H9 (cell line): ENCODE data around the gene UMAD1. TPM values are rescaled to one million over a fixed set of nuclear protein-coding genes. Genes with fewer than 3 reads are reported as not detected.

Experiments
- DNase-seq: peaks from one replicate; pipeline ENCODE4 v3.0.0-alpha.2; 2017
- H2AFZ ChIP-seq: one replicate; pipeline ENCODE4 v1.6.1; 2013; ENCODE audit warnings: mild to moderate bottlenecking, low read length, control low read depth, moderate library complexity
- H2AK5ac ChIP-seq: 2 replicates; pipeline ENCODE4 v1.6.1; 2013; ENCODE audit warnings: low read length, control low read depth, mixed read lengths; ENCODE audit not compliant: insufficient read length
- H2BK120ac ChIP-seq: one replicate; pipeline ENCODE4 v1.6.1; 2013; ENCODE audit warnings: low read depth, mild to moderate bottlenecking, low read length, control low read depth, inconsistent platforms; ENCODE audit not compliant: poor library complexity, severe bottlenecking
- H2BK12ac ChIP-seq: 2 replicates; pipeline ENCODE4 v1.6.1; 2013; ENCODE audit warnings: low read length, control low read depth, mixed read lengths, low read depth; ENCODE audit not compliant: insufficient read length
- H2BK15ac ChIP-seq: 2 replicates; pipeline ENCODE4 v1.6.1; 2013; ENCODE audit warnings: low read depth, low read length, control low read depth
- H2BK20ac ChIP-seq: one replicate; pipeline ENCODE4 v1.6.1; 2013; ENCODE audit warnings: low read depth, mild to moderate bottlenecking, low read length, control low read depth, inconsistent platforms; ENCODE audit not compliant: poor library complexity, severe bottlenecking
- H2BK5ac ChIP-seq: 2 replicates; pipeline ENCODE4 v1.6.1; 2013; ENCODE audit warnings: low read length, control low read depth, mixed read lengths; ENCODE audit not compliant: insufficient read length
- H3K14ac ChIP-seq: 2 replicates; pipeline ENCODE4 v1.6.1; 2013; ENCODE audit warnings: low read length, control low read depth; ENCODE audit not compliant: insufficient read depth
- H3K18ac ChIP-seq: 2 replicates; pipeline ENCODE4 v1.6.1; 2013; ENCODE audit warnings: low read depth, mild to moderate bottlenecking, mixed read lengths, low read length, control low read depth; ENCODE audit not compliant: insufficient read length
- H3K23ac ChIP-seq: 2 replicates; pipeline ENCODE4 v1.6.1; 2013; ENCODE audit warnings: low read length, control low read depth, mixed read lengths, low read depth; ENCODE audit not compliant: insufficient read length
- H3K23me2 ChIP-seq: 2 replicates; pipeline ENCODE4 v1.6.1; 2013; ENCODE audit warnings: low read depth, mild to moderate bottlenecking, mixed read lengths, low read length, control low read depth; ENCODE audit not compliant: insufficient read length, poor library complexity, severe bottlenecking
- H3K27ac ChIP-seq: 2 replicates; pipeline ENCODE4 v1.5.1; 2013; ENCODE audit warnings: low read length, control low read depth, mixed read lengths, low read depth; ENCODE audit not compliant: insufficient read length
- H3K27me3 ChIP-seq: 2 replicates; pipeline ENCODE4 v1.6.1; 2013; ENCODE audit warnings: low read length, control low read depth, inconsistent platforms; ENCODE audit not compliant: insufficient read depth
- H3K4ac ChIP-seq: 2 replicates; pipeline ENCODE4 v1.6.1; 2013; ENCODE audit warnings: low read depth, mild to moderate bottlenecking, control low read depth, inconsistent platforms, low read length, moderate library complexity
- H3K4me1 ChIP-seq: 2 replicates; pipeline ENCODE4 v1.6.1; 2013; ENCODE audit warnings: low read length, control low read depth, inconsistent platforms; ENCODE audit not compliant: insufficient read depth
- H3K4me2 ChIP-seq: 2 replicates; pipeline ENCODE4 v1.6.1; 2013; ENCODE audit warnings: low read length, control low read depth, mixed read lengths; ENCODE audit not compliant: insufficient read length, insufficient read depth
- H3K56ac ChIP-seq: 2 replicates; pipeline ENCODE4 v1.6.1; 2013; ENCODE audit warnings: low read depth, mild to moderate bottlenecking, mixed read lengths, low read length, control low read depth; ENCODE audit not compliant: insufficient read length
- H3K79me1 ChIP-seq: 2 replicates; pipeline ENCODE4 v1.6.1; 2013; ENCODE audit warnings: low read depth, mild to moderate bottlenecking, moderate library complexity, low read length, control low read depth, inconsistent platforms; ENCODE audit not compliant: insufficient read depth, poor library complexity, severe bottlenecking
- H3K79me2 ChIP-seq: 2 replicates; pipeline ENCODE4 v1.6.1; 2013; ENCODE audit warnings: low read length, control low read depth, inconsistent platforms; ENCODE audit not compliant: insufficient read depth
- H3K9ac ChIP-seq: 2 replicates; pipeline ENCODE4 v1.6.1; 2013; ENCODE audit warnings: low read length, control low read depth, mixed read lengths; ENCODE audit not compliant: insufficient read length; ENCODE audit errors: extremely low read depth
- H3K9me3 ChIP-seq: one replicate; pipeline ENCODE4 v1.6.1; 2013; ENCODE audit warnings: low read depth, low read length, inconsistent platforms; ENCODE audit not compliant: control insufficient read depth
- H3T11ph ChIP-seq: one replicate; pipeline ENCODE4 v1.6.1; 2013; ENCODE audit warnings: mild to moderate bottlenecking, low read length, control low read depth, inconsistent platforms
- H4K20me1 ChIP-seq: one replicate; pipeline ENCODE4 v1.6.1; 2013; ENCODE audit not compliant: control insufficient read depth, insufficient read length, insufficient read depth
- H4K5ac ChIP-seq: 2 replicates; pipeline ENCODE4 v1.6.1; 2013; ENCODE audit warnings: low read depth, mild to moderate bottlenecking, mixed read lengths, low read length, control low read depth; ENCODE audit not compliant: insufficient read length
- H4K8ac ChIP-seq: replicated peaks from 2 replicates; pipeline ENCODE4 v1.6.1; 2013; ENCODE audit warnings: low read length, control low read depth, mixed read lengths, low read depth; ENCODE audit not compliant: insufficient read length
- H4K91ac ChIP-seq: 2 replicates; pipeline ENCODE4 v1.6.1; 2013; ENCODE audit warnings: low read depth, mild to moderate bottlenecking, moderate library complexity, mixed read lengths, low read length, control low read depth; ENCODE audit not compliant: insufficient read length
- H3K27ac Mint-ChIP-seq, 3 experiments: 2 replicates in 2 of 3; 3 replicates in 1 of 3; pipeline ENCODE4 v1.8.0; 2020 to 2021; ENCODE audit warnings: mixed read lengths in 3 of 3, mild to moderate bottlenecking in 1 of 3, moderate library complexity in 1 of 3
- H3K27me3 Mint-ChIP-seq: 2 replicates; pipeline ENCODE4 v1.8.0; 2021; ENCODE audit warnings: low read depth, mild to moderate bottlenecking, moderate library complexity, mixed read lengths
- H3K36me3 Mint-ChIP-seq, 3 experiments: 2 replicates in 2 of 3; 3 replicates in 1 of 3; pipeline ENCODE4 v1.8.0; 2020 to 2021; ENCODE audit warnings: low read depth in 3 of 3, mixed read lengths in 3 of 3; ENCODE audit not compliant: insufficient read depth in 1 of 3
- H3K4me1 Mint-ChIP-seq, 2 experiments: 2 replicates each; pipeline ENCODE4 v1.8.0; 2020; ENCODE audit warnings: mixed read lengths in 2 of 2
- H3K4me3 Mint-ChIP-seq, 2 experiments: 2 replicates in 1 of 2; 3 replicates in 1 of 2; pipeline ENCODE4 v1.8.0; 2020 to 2021; ENCODE audit warnings: mild to moderate bottlenecking in 2 of 2, mixed read lengths in 2 of 2, moderate library complexity in 1 of 2
- H3K9me3 Mint-ChIP-seq, 2 experiments: 2 replicates in 1 of 2; 3 replicates in 1 of 2; pipeline ENCODE4 v1.8.0; 2020; ENCODE audit warnings: mild to moderate bottlenecking in 2 of 2, mixed read lengths in 2 of 2, moderate library complexity in 1 of 2
- WGBS: extraction: QIAGEN DNeasy Blood & Tissue Kit; methylation state at CpG from one replicate; pipeline ENCODE4 v1.1.7; 2013; ENCODE audit warnings: missing lambda C conversion rate, low lambda C conversion rate, mixed read lengths; ENCODE audit not compliant: insufficient read length; ENCODE audit errors: extremely low coverage; 5-methylcytosine and 5-hydroxymethylcytosine counted together
- total RNA-seq: library from RNA; stranded (reverse); gene quantifications from 2 replicates; pipeline ENCODE4 v1.2.1, GENCODE V29; 2021
- TF ChIP-seq, protein P1 (sequence below): fragments of 200-600 bp; sonication (generic); conservative IDR thresholded peaks from 3 replicates; pipeline ENCODE4 v1.8.0; 2021; ENCODE audit warnings: antibody characterized with exemption, mild to moderate bottlenecking

Gene UMAD1
- total RNA-seq, 1 experiment from 2014 or later, result 8.9 TPM

DNA sequence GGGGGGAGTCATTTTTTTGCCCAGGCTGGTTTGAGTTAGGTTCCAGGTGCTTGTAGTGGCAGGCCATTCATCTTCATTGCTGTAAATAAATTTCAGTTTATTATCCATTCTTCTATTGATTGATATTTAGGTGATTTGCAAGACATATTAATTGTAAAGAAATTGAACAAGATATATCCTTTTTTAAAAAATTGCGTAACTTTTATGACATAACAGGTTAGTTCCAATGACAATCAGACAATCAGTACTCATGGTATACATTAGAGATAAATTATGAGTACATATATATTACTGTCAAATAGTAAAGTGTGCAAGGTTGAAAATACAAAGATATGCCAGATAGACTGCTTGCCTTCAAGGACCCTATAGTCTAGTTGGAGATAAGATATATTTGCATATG is 235.9 kb downstream of the UMAD1 start:
- Histone ChIP-seq H2AK5ac (no peak overlapping the region), H4K91ac (no peak overlapping the region), H3K56ac (no peak overlapping the region), H3K9ac (no peak overlapping the region), H4K5ac (no peak overlapping the region), H3K79me1 (no peaks in the 10 kb centered on the region), H3K4me2 (no peak overlapping the region), H3K4ac (no peak overlapping the region), H3K79me2 (no peaks in the 10 kb centered on the region), H4K20me1 (no peaks in the 10 kb centered on the region), H3T11ph (no peak overlapping the region), H2BK120ac (no peak overlapping the region), H3K4me1 (peaks cover 1% of the 10 kb centered on the region; the same call in 1 of the 2 replicates), H3K23ac (no peak overlapping the region), H3K23me2 (no peaks in the 10 kb centered on the region), H3K27ac (no peak overlapping the region), H2BK20ac (no peak overlapping the region), H4K8ac (no peak overlapping the region), H3K14ac (no peak overlapping the region), H2AFZ (no peak overlapping the region), H3K18ac (no peak overlapping the region), H3K27me3 (no peaks in the 10 kb centered on the region), H2BK5ac (no peak overlapping the region), H3K9me3 (no peaks in the 10 kb centered on the region), H2BK15ac (no peak overlapping the region), H2BK12ac (no peak overlapping the region)
- TF ChIP-seq, protein P1, sequence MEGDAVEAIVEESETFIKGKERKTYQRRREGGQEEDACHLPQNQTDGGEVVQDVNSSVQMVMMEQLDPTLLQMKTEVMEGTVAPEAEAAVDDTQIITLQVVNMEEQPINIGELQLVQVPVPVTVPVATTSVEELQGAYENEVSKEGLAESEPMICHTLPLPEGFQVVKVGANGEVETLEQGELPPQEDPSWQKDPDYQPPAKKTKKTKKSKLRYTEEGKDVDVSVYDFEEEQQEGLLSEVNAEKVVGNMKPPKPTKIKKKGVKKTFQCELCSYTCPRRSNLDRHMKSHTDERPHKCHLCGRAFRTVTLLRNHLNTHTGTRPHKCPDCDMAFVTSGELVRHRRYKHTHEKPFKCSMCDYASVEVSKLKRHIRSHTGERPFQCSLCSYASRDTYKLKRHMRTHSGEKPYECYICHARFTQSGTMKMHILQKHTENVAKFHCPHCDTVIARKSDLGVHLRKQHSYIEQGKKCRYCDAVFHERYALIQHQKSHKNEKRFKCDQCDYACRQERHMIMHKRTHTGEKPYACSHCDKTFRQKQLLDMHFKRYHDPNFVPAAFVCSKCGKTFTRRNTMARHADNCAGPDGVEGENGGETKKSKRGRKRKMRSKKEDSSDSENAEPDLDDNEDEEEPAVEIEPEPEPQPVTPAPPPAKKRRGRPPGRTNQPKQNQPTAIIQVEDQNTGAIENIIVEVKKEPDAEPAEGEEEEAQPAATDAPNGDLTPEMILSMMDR, result no peak
- no peak for DNase-seq
- H3K27me3 Mint-ChIP-seq, result no peaks in the 10 kb centered on the region
- peak overlapping the region in 1 of 3 experiments; percentile 48; a peak in 1 of 7 replicates for H3K27ac Mint-ChIP-seq
- H3K4me1 Mint-ChIP-seq, result peaks cover 3 to 4% of the 10 kb centered on the region in 2 experiments
- H3K4me3 Mint-ChIP-seq, result no peak overlapping the region
- no CpG with 5 or more reads among the region's 1 CpG for WGBS
- H3K9me3 Mint-ChIP-seq, result peaks cover 0 to 4% of the 10 kb centered on the region in 2 experiments; a peak in 1 of 5 replicates
- H3K36me3 Mint-ChIP-seq, result peaks cover 0 to 5% (median 0%) of the 10 kb centered on the region in 3 experiments; a peak in 2 of 7 replicates
